ENCODE results near the gene ARMC6. TPM values are rescaled to one million over a fixed set of nuclear protein-coding genes. Genes with fewer than 3 reads are reported as not detected.

Gene ARMC6
- 41.3 and 43.4 TPM in 2 replicates for total RNA-seq (ENCODE audit: low replicate concordance)

GRCh38 chr19:19033426-19034203 is at the start of gene ARMC6, which contains the start of gene SUGP2:
Gene ARMC6, plus strand, starts transcription at chr19:19033603. Its CDS starts 607 bp downstream, at chr19:19034210.
Gene SUGP2, minus strand, starts transcription at chr19:19033517. Its CDS starts 2,446 bp downstream, at chr19:19031071.

GRCh38 chr19:19063183-19064097 is 30.0 kb downstream of the ARMC6 start, which contains the start of gene SLC25A42:
Gene SLC25A42, plus strand, starts transcription at chr19:19063994. Its CDS starts 32,131 bp downstream, at chr19:19096125.

Other genes starting within 250 kb of the ARMC6 start
- 0.23 and 2.0 TPM in 2 replicates for gene COMP, start 242.3 kb upstream of the ARMC6 start, total RNA-seq (ENCODE audit: low replicate concordance)
- gene UPF1, start 201.6 kb upstream of the ARMC6 start, total RNA-seq (ENCODE audit: low replicate concordance), result 59.2 and 62.8 TPM in 2 replicates
- 4.4 and 5.7 TPM in 2 replicates for gene CERS1, start 137.4 kb upstream of the ARMC6 start, total RNA-seq (ENCODE audit: low replicate concordance)
- 215 and 269 TPM in 2 replicates for gene COPE, start 114.2 kb upstream of the ARMC6 start, total RNA-seq (ENCODE audit: low replicate concordance)
- 66.7 and 75.0 TPM in 2 replicates for gene DDX49, start 113.9 kb upstream of the ARMC6 start, total RNA-seq (ENCODE audit: low replicate concordance)
- gene HOMER3, start 92.4 kb upstream of the ARMC6 start, total RNA-seq (ENCODE audit: low replicate concordance), result 41.4 and 91.4 TPM in 2 replicates
- 15.3 and 25.8 TPM in 2 replicates for gene SUGP2, start 86 bp upstream of the ARMC6 start, total RNA-seq (ENCODE audit: low replicate concordance)
- 3.7 and 4.9 TPM in 2 replicates for gene SLC25A42, start 30.4 kb downstream of the ARMC6 start, total RNA-seq (ENCODE audit: low replicate concordance)
- gene TMEM161A, start 104.9 kb downstream of the ARMC6 start, total RNA-seq (ENCODE audit: low replicate concordance), result 20.6 and 32.3 TPM in 2 replicates
- gene MEF2B, start 136.7 kb downstream of the ARMC6 start, total RNA-seq (ENCODE audit: low replicate concordance), result not detected in 2 replicates
- 4.7 and 20.0 TPM in 2 replicates for gene BORCS8, start 158.5 kb downstream of the ARMC6 start, total RNA-seq (ENCODE audit: low replicate concordance)
- gene RFXANK, start 158.7 kb downstream of the ARMC6 start, total RNA-seq (ENCODE audit: low replicate concordance), result 44.9 and 64.8 TPM in 2 replicates
- 4.8 and 8.1 TPM in 2 replicates for gene NR2C2AP, start 169.8 kb downstream of the ARMC6 start, total RNA-seq (ENCODE audit: low replicate concordance)
- gene NCAN, start 178.4 kb downstream of the ARMC6 start, total RNA-seq (ENCODE audit: low replicate concordance), result under 0.01 TPM in 1 of 2 replicates, not detected in the other
- gene TM6SF2, start 239.7 kb downstream of the ARMC6 start, total RNA-seq (ENCODE audit: low replicate concordance), result 0.12 and 0.83 TPM in 2 replicates

All from smooth muscle cell of the coronary artery (primary cell).